ENCODE measurements around the gene TPRN.

The TPRN gene

GRCh38 chr9:137220317-137221094 is 20.0 kb upstream of the TPRN start:
- Histone ChIP-seq H3K27me3 (no peaks in the 10 kb centered on the region), H3K4me3 (ENCODE audit: low read depth, low read length) (no peak overlapping the region), H3K4me1 (peaks cover 16% of the 10 kb centered on the region), H3K9me3 (no peaks in the 10 kb centered on the region), H3K36me3 (no peaks in the 10 kb centered on the region)
- no peak for DNase-seq
- TF ChIP-seq, protein P1, sequence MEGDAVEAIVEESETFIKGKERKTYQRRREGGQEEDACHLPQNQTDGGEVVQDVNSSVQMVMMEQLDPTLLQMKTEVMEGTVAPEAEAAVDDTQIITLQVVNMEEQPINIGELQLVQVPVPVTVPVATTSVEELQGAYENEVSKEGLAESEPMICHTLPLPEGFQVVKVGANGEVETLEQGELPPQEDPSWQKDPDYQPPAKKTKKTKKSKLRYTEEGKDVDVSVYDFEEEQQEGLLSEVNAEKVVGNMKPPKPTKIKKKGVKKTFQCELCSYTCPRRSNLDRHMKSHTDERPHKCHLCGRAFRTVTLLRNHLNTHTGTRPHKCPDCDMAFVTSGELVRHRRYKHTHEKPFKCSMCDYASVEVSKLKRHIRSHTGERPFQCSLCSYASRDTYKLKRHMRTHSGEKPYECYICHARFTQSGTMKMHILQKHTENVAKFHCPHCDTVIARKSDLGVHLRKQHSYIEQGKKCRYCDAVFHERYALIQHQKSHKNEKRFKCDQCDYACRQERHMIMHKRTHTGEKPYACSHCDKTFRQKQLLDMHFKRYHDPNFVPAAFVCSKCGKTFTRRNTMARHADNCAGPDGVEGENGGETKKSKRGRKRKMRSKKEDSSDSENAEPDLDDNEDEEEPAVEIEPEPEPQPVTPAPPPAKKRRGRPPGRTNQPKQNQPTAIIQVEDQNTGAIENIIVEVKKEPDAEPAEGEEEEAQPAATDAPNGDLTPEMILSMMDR (IDR thresholded peaks at IDR 0.05; ENCODE audit: low read depth, low read length) = no peak

- TF ChIP-seq, protein P1 (IDR thresholded peaks at IDR 0.05; ENCODE audit: low read depth, low read length) = no peak
- no peak overlapping the region for H3K4me3 ChIP-seq (ENCODE audit: low read depth, low read length)
- no peak for DNase-seq
- no peaks in the 10 kb centered on the region for H3K36me3 ChIP-seq
- H3K4me1 ChIP-seq = peaks cover 16% of the 10 kb centered on the region
- no peaks in the 10 kb centered on the region for H3K27me3 ChIP-seq
- no peaks in the 10 kb centered on the region for H3K9me3 ChIP-seq
Measured at GRCh38 chr9:137219757-137220316, 19.3 kb upstream of the TPRN start.

GRCh38 chr9:137218754-137219271 is 18.3 kb upstream of the TPRN start:
- TF ChIP-seq, protein P1 (IDR thresholded peaks at IDR 0.05; ENCODE audit: low read depth, low read length) = no peak
- no peaks in the 10 kb centered on the region for H3K9me3 ChIP-seq
- no peak overlapping the region for H3K4me3 ChIP-seq (ENCODE audit: low read depth, low read length)
- DNase-seq = peak; percentile 61
- H3K36me3 ChIP-seq = no peaks in the 10 kb centered on the region
- peaks cover 16% of the 10 kb centered on the region for H3K4me1 ChIP-seq
- H3K27me3 ChIP-seq = no peaks in the 10 kb centered on the region

- Histone ChIP-seq H3K36me3 (no peaks in the 10 kb centered on the region), H3K27me3 (no peaks in the 10 kb centered on the region), H3K9me3 (no peaks in the 10 kb centered on the region), H3K4me1 (peaks cover 16% of the 10 kb centered on the region), H3K4me3 (ENCODE audit: low read depth, low read length) (no peak overlapping the region)
- DNase-seq = no peak
- TF ChIP-seq, protein P1 (IDR thresholded peaks at IDR 0.05; ENCODE audit: low read depth, low read length) = no peak
Measured at GRCh38 chr9:137218212-137218753, 17.7 kb upstream of the TPRN start.

DNA sequence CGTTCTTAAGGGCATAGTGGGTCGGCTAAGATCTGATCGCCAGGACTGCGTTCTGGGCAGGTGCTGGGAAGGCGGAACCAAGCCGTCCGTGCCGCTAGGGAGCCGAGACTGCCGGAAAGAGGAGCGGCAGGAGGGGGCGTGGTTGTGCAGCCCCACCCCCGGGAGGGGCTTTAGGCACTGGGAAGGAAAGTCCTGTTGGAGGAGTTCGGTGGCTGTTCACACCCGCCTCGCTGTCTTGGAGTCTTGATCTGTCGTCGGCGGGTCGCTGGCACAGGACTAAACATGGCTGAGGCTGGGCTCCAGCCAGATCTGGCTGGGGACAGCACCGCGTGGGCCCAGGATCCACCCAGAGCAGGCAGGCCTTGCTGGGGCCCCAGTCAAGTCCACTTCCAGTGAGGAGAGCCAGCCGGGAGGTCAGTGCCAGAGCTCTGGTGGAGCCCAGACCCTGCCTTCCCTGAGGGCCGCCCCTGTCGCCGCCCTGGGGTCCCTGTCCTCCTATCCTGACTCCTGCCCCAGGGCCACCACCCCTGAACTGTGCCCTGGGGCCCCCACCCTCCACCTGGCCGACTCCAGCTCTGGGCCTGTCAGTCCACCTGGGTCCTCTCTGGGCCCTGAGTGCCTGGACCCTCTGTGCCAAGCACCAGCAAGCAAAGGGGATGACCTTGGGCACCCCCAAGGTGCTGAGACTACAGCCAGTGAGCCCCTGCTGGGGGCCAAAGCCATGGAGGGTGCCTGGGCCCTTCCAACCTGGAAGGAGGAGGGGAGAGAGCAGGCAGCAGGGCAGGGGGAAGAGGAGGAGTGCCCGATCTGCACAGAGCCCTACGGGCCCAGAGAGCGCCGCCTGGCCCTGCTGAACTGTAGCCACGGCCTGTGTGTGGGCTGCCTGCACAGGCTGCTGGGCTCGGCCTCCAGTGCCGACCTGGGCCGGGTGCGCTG is 17.0 kb upstream of the TPRN start:
- H3K27me3 ChIP-seq = no peaks in the 10 kb centered on the region
- DNase-seq = peak; percentile 81
- TF ChIP-seq, protein P1 (IDR thresholded peaks at IDR 0.05; ENCODE audit: low read depth, low read length) = no peak
- H3K9me3 ChIP-seq = no peaks in the 10 kb centered on the region
- peak overlapping the region; percentile 41 for H3K4me3 ChIP-seq (ENCODE audit: low read depth, low read length)
- H3K36me3 ChIP-seq = no peaks in the 10 kb centered on the region
- H3K4me1 ChIP-seq = peaks cover 13% of the 10 kb centered on the region

All from BE2C (cell line).